Astrocyte of the spinal cord (primary cell): ENCODE data around the gene ELF2.
A peak's percentile ranks its signal among the peaks of the same experiment; 100 is the strongest.
"Not testable (repeated sequence)": the region's sequence is repeated elsewhere in the genome, so short reads cannot be mapped to it uniquely, and the experiment has no call there.

Experiments used
- DNase-seq: peaks from one replicate; pipeline ENCODE4 v3.0.0; 2011; ENCODE audit warnings: low read depth, low spot score
- H3K4me3 ChIP-seq: 2 replicates; pipeline ENCODE4 v1.5.1; 2011; ENCODE audit warnings: low read depth, mild to moderate bottlenecking, low read length, moderate library complexity
- CTCF ChIP-seq: IDR thresholded peaks from 2 replicates; pipeline ENCODE4 v1.5.1; 2012; ENCODE audit warnings: low read depth, mild to moderate bottlenecking, low read length, inconsistent platforms
- in situ Hi-C: cut with HindIII; loops from 2 replicates; pipeline ENCODE4 v1.10.0; 2017; ENCODE audit warnings: low sequenced_read_pairs

Gene ELF2

GRCh38 chr4:139076016-139076744 lies 100.8 kb downstream of the ELF2 start:
- TF ChIP-seq CTCF: no peak
- no peak for DNase-seq
- no peak overlapping the region for H3K4me3 ChIP-seq
- in situ Hi-C loops: no loop called here

- TF ChIP-seq CTCF: no peak
- H3K4me3 ChIP-seq: no peak overlapping the region
- in situ Hi-C loops: no loop called here
- DNase-seq: no peak
These were observed 116.4 kb downstream of the ELF2 start for GRCh38 chr4:139060591-139060990.

GRCh38 chr4:139059026-139059425 lies 118.0 kb downstream of the ELF2 start:
- DNase-seq, H3K4me3 ChIP-seq, in situ Hi-C loops: not testable (repeated sequence)

GRCh38 chr4:139054791-139055505 lies 122.1 kb downstream of the ELF2 start:
- no peak for DNase-seq
- no peak overlapping the region for H3K4me3 ChIP-seq
- no peak for TF ChIP-seq CTCF
- in situ Hi-C loops: no loop called here

GRCh38 chr4:139053909-139054308 lies 123.1 kb downstream of the ELF2 start:
- H3K4me3 ChIP-seq: no peak overlapping the region
- DNase-seq: no peak
- in situ Hi-C loops: no loop called here
- TF ChIP-seq CTCF: no peak

GRCh38 chr4:139050446-139050845 lies 126.6 kb downstream of the ELF2 start:
- DNase-seq: peak; percentile 28
- in situ Hi-C loops: no loop called here
- no peak overlapping the region for H3K4me3 ChIP-seq
- no peak for TF ChIP-seq CTCF

- no peak for DNase-seq
- in situ Hi-C loops: no loop called here
- no peak overlapping the region for H3K4me3 ChIP-seq
- no peak for TF ChIP-seq CTCF
These were observed 129.0 kb downstream of the ELF2 start for GRCh38 chr4:139048026-139048425.
